HG02798 (cell line): Measurements from ENCODE around the gene FAM3D.

Source experiments
- ATAC-seq: cut with Tn5 transposase; IDR thresholded peaks from one replicate; pipeline ENCODE4 v1.9.1; 2021; ENCODE audit warnings: mild to moderate bottlenecking; ENCODE audit not compliant: unreplicated experiment, poor library complexity

The FAM3D gene

DNA sequence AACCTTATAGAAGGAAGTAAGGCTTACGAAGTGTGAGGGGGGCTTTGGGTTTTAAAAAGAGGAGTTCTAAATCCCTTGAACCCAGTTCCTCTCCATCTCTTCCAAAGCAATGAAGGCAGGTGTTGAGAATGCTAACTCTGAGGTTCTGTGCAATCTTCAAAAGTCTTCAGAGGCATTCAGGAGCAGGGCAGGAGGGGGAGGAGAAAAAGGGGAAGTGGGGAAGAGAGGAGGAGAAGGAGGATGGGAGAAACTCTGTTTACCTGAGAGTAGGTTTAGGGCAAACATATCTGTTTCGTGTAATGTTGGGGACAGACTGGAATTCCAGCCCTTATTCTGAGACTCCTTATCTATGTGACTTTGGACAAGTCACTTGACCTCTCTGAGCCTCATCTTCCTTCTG lies 36.9 kb downstream of the FAM3D start:
- no peak for ATAC-seq

DNA sequence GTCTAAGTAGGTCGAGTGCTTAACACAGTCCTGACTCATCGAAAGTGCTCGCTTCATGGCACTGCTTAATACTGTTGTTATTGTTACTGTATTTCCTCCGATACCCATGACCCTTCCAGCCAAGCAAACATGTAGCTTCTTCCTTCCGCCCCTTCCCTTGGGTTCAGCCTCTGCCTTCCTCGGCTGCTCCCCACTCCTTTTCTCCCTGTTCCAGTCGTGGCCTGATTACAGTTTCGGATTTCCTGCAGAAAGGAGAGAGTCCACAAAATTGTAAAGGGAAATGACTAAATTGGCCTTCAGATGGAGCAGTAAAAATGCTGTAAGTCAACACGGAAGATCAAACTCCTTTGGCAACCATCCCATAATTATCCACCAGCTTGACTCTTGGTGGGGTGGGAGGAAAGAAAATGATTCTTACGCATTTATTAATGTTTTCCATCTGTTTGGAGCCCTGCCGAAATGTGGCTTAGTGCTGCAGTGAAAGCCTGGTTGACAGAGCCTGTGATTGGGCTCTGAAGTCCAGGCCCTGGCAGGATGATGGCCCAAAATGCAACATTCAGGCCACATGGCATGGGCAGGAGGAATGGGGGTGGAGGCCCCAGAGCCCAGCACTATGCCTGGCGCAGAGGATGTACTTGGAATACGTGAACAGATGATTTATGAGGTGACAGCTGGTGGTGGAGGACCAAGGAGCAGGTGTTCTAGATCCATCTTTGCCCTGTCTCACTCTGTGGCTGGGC lies 37.6 kb downstream of the FAM3D start:
- ATAC-seq = no peak

DNA sequence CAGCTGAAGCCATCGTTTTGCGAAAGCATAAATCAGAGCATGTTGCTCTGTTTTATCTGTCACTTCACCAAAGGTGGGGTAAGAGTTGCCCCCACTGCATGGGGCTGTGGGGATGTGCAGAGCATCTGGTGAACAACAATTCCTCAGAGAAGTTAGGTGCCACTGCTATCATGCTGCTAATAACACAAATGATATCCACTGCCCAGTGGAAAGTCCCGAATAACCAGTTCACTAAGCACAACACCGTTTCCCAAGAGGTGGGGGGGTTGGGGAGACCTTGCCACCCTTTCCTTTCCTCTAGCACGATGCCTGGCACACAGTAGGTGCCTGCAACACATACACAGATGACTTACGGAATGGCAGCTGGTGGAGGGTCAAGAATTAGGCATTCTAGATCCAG lies 38.6 kb downstream of the FAM3D start:
- no peak for ATAC-seq

DNA sequence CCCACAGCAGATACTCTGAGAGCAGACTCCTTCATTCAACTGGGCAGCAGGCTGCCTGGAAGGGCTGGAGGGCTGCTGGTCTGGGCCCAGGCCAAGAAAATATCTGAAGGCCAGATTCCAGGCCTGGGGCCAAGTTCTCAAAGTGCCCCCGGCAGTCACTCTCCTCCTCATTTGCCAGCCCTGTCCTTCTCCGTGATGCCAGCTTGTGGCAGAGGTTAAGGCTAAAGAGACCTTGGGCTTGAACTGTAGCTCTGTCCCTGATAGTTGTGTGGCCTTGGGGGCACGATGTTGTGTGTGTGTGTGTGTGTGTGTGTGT lies 39.0 kb downstream of the FAM3D start:
- ATAC-seq = no peak

DNA sequence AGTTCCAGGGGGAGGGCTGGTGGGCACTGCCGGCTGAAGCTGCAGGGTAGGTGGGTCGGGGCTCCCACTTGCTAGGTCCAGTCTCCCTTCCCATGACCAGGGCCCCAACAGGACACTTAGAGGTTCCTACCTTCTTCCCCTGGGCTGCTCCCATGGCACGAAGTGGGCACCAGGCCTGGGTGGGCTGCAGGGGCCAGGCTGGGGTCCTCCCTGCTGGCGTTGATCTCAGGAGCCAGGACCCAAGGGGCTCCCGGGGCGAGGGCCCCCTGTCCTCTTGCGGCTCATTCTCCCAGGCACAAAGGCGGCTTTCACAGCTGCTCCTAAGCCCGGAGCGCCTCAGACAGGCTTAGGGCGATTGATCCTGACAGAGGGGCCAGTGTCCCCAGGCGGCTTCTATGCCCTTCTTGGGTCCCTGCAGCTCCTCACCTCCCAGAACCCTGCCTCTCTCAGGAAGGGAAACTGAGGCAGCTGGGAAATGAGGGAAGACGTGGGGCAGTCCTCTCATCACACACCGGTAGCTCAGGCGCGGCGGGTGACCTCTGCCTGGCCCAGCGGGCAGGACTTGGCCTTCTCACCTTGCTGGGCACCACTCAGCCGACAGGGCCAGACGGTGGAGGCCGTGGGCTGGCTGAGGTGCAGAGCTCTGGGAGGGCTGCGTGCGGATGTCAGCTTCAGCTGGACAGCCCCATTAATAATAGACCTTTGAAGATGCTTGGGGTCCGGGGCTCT lies 39.6 kb downstream of the FAM3D start:
- ATAC-seq = no peak

DNA sequence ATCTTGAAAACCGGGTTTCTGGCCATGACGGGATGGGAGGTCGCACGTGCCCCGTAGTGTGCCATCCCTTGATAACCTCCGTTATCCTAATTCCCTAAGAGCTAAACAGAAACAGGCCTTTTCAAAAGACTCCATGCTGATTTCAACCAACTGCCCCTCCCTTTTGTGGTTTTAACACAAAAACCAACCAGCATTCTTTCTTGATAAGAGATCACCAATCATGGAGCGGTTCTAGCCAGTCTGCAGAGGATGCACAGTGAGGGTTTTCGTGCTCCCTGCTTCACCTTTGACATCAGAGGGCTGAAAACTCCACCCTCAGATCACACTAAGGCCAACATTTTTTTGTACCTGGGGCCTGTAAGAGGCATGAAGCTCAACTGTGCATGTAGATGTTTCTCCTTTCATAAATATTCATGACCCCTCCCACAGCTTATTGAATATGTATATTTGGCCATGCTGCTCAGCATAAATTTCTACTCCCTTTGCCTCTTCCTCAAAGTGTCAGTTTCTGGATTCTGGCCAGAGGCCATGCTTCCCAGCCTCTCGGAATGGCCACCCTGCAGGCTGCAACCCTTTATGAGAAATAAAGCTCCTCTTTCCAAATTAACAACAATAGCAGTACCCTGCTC lies 41.3 kb downstream of the FAM3D start:
- no peak for ATAC-seq

DNA sequence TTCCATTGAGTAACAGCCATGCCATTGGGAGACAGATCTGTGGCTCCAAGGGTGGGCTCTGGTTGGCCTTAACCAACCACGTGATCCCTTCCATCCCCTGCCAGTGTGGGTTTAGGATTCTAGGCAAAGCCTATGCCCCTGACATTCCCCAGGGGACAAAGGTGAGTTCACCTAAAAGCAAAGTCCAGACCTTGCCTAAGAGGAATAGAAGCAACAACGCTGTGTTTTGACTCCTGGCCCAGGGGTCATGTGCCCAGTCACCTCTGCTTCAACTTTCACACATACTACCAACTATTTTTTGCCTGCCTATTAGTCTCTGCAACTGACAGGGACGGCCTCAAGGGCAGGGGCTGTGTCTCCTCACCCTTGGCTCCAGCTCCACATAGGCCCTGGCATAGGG lies 42.0 kb downstream of the FAM3D start:
- ATAC-seq = no peak

DNA sequence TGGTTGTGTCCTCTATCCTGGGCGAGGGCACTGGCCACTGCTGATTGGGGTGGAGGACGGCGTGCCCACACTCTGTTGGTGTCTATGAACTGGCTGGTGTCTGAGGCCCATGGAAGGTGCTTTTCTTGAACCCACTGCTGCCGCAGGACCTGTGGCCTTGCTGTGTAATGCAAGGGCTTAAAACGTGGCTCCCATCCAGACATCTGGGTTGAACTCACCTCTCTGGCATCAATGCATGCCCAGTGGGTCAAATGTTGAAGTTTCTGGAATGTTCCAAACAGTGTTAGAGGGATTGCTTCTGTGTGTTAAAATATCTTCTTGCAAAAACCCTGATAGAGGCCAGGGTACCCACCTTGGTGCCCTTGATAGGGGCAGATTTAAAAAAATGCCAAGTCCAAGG lies 42.6 kb downstream of the FAM3D start:
- no peak for ATAC-seq

GRCh38 chr3:58623478-58623877 lies 43.1 kb downstream of the FAM3D start:
- no peak for ATAC-seq

DNA sequence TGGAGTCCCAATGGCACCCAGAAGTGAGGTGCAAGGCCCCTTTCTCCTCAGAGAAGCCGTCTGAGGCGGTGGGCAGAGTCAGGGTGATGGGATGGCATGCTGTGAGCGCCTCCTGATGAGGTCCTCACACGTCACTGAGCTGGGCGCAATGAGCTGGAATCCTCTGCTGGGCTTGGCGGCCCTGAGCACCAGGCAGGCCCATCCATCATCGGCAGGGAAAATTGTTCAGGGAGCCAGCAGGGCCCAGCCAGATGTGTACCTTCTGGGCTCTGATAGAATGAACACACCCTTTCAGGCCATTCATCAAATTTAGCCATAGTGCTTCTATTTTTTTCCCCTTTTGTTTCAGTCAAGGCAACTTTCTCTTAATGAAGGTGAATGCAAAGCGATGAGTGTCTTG lies 43.7 kb downstream of the FAM3D start:
- no peak for ATAC-seq

GRCh38 chr3:58622436-58622835 lies 44.1 kb downstream of the FAM3D start:
- ATAC-seq = no peak

DNA sequence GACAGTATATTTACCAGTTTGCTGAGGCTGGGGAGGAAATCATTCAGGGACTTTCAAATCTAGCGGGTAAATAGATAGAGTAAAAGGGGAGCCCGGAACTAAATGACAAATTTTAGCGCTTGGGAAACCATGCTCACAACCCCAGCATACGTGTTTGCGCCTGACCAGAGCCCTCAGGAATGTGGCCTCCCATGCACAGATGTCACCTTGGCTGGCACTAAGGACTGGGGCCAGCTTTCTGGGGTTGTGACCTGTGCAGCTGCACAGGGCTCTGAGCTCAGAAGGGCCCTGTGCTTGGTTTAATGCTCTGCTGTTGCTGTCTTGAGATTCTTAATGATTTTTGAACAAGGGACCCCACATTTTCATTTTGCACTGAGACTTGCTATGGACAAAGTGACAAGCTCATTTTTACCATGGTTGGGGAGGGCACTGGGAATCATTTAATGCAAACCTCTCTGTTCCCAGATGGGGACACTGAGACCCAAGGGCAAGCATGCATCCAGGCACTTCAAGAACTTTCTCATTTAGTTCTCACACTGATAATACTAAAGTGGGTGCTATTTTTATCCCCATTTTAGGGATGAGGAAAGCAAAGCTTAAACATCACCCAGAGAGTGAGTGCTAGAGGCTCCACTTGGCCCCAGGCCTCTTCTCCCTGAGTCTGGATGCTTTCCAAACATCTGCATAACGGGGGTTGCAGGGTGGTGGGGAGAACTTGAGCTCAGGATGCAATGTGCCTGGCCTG lies 45.3 kb downstream of the FAM3D start:
- ATAC-seq = no peak

DNA sequence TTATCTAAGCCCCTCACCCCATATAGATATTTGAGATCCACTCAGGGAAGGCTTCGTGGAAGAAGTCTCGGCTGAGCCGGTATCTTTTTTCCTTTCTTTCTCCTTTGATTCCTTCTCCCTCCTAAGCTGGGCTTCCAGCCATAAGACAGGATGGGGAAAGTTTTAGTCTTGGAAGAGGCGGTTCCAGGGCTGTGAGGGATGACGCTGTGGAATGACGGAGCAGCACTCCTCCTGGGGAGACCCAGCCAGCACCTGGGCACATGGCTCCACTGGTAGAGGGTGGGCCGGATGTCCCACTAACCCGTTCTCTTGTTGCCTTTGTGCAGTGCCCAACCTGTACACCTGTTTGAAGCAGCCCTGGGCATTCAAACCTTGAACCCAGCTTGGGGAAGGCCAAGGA lies 46.2 kb downstream of the FAM3D start:
- ATAC-seq = no peak

DNA sequence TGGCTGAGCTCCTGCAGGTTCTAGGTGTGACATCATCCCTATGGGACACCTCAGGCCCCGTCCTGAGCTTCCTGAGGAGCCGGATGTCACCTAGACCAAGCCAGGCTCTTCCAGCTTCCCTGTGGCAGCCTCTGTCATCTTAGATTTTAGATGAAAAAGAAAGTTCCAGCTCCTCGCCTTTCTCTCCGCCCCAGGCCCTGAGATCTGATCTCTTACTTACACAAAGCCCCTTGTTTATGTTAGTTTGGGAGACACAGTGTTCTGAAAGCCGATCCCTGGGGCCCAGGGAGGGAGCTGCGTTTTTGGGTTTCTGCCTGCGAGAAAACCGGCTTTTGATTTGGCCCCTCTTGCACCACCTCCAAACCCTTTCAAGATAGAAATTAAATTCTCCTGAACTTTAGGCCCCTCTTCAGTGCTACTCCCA lies 49.2 kb downstream of the FAM3D start:
- ATAC-seq = no peak

GRCh38 chr3:58613236-58614132 lies 53.1 kb downstream of the FAM3D start:
- no peak for ATAC-seq

DNA sequence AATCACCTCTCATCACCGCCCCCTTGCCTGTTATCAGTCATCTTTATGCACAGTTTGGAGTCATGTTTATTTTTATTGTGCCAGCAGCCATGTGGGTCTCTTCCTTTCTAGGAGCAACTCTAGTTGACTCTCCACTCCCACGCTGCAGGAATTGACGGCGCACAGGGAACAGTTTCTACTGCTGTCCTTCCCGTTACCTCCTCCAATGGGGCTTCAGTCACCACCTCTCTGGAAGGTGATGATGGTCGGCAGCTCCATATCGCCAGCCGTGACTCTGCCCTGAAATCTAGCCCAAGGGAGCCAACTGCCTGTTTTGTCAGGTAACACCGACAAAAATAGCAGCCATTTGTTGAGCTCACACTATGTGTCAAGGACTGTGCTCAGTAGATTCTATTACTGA lies 53.7 kb downstream of the FAM3D start:
- ATAC-seq = no peak

DNA sequence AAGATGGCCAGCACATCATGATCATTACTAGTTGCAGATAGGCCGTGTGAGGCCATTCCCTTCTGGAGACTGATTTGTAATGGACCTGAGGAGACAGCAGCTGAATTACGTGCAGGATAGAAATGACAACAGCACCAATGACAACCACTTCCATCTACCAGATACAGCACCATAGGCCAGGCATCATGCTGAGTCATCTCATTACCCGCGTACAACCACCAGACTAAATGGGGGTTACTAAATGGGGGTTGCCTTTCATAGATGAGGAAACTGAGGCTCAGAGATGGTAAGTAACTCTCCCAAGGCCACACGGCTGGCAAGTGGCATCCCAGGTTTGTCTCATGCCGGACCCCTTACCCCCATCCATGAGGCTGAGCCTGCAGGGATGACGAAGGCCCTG lies 56.6 kb downstream of the FAM3D start:
- ATAC-seq = peak; percentile 51

DNA sequence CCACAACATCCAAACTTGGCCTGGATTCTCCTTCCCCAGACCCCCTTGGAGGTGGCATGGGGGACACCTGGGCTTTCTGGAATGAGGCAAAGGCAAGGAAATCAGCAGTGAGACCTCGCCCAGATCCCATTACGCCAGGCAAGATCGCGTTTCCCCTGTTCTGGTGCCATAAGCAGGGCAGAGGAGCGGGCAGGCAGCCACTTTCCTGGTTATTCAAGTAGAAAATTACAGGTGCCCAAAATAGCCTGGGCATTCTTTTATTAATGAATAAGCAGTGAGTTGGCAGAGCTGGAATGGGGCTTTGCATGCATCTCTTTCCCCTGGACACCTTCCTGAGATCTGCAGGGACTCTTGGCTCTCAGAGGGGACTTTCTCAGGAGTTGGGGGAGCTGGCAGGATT lies 57.9 kb downstream of the FAM3D start:
- no peak for ATAC-seq

DNA sequence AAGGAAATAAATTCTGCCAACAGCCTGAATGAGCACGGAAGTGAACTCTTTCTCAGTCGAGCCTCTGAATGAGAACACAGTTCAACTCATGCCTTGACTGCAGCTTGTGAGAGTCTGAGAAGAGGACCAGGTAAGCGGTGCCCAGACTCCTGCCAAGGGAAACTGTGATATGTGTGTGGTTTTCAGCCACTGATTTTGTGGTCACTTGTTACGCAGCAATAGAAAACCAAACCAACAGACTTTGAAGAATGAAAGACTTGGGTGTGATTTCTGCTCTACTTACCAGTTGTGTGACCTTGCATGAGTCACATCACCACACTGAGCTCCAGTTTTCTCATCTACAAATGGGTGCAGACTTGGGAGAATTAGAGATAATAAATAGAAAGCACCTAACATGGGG lies 58.8 kb downstream of the FAM3D start:
- ATAC-seq = no peak

GRCh38 chr3:58606693-58607092 lies 59.9 kb downstream of the FAM3D start:
- ATAC-seq = no peak
